HG03139 (cell line): Measurements from ENCODE around the gene PCDH9.

ENCODE experiments used
- ATAC-seq: cut with Tn5 transposase; IDR thresholded peaks from one replicate; pipeline ENCODE4 v1.9.1; 2021; ENCODE audit not compliant: unreplicated experiment

The PCDH9 gene

GRCh38 chr13:67167420-67167819 lies 62.7 kb downstream of the PCDH9 start:
- ATAC-seq, result no peak

- no peak for ATAC-seq
Measured at GRCh38 chr13:67161176-67161575, 69.0 kb downstream of the PCDH9 start.

GRCh38 chr13:67158903-67159302 lies 71.2 kb downstream of the PCDH9 start:
- no peak for ATAC-seq

- ATAC-seq, result no peak
Measured at GRCh38 chr13:67156723-67157060, 73.4 kb downstream of the PCDH9 start.

GRCh38 chr13:67155898-67156722 lies 74.0 kb downstream of the PCDH9 start:
- no peak for ATAC-seq

- no peak for ATAC-seq
Measured at GRCh38 chr13:67152085-67152484, 78.1 kb downstream of the PCDH9 start.

- ATAC-seq, result no peak
Measured at GRCh38 chr13:67151652-67152051, 78.5 kb downstream of the PCDH9 start.

- ATAC-seq, result no peak
Measured at GRCh38 chr13:67150608-67151007, 79.5 kb downstream of the PCDH9 start.

GRCh38 chr13:67148161-67148571 lies 82.0 kb downstream of the PCDH9 start:
- no peak for ATAC-seq

- ATAC-seq, result no peak
Measured at GRCh38 chr13:67147342-67148133, 82.6 kb downstream of the PCDH9 start.

GRCh38 chr13:67146523-67147130 lies 83.5 kb downstream of the PCDH9 start:
- ATAC-seq, result no peak

- ATAC-seq, result no peak
Measured at GRCh38 chr13:67145950-67146349, 84.2 kb downstream of the PCDH9 start.

GRCh38 chr13:67143544-67144115 lies 86.5 kb downstream of the PCDH9 start:
- ATAC-seq, result no peak

- ATAC-seq, result no peak
Measured at GRCh38 chr13:67140006-67140405, 90.1 kb downstream of the PCDH9 start.

GRCh38 chr13:67139551-67139950 lies 90.6 kb downstream of the PCDH9 start:
- no peak for ATAC-seq

- ATAC-seq, result no peak
Measured at GRCh38 chr13:67138970-67139369, 91.2 kb downstream of the PCDH9 start.

GRCh38 chr13:67137044-67137735 lies 92.9 kb downstream of the PCDH9 start:
- ATAC-seq, result no peak

GRCh38 chr13:67136157-67136556 lies 94.0 kb downstream of the PCDH9 start:
- no peak for ATAC-seq

- no peak for ATAC-seq
Measured at GRCh38 chr13:67135356-67135755, 94.8 kb downstream of the PCDH9 start.

- no peak for ATAC-seq
Measured at GRCh38 chr13:67134417-67135129, 95.6 kb downstream of the PCDH9 start.
